Ishikawa (cell line): ENCODE measurements around the gene AKR1E2.

Source experiments
- CEBPB ChIP-seq: IDR thresholded peaks from 2 replicates; pipeline ENCODE4 v1.6.1; 2012
- CREB1 ChIP-seq: IDR thresholded peaks from 2 replicates; pipeline ENCODE4 v1.6.1; 2012; ENCODE audit warnings: low read depth
- FOXM1 ChIP-seq: IDR thresholded peaks from 2 replicates; pipeline ENCODE4 v1.6.1; 2012; ENCODE audit warnings: low read depth, borderline replicate concordance
- NFIC ChIP-seq: IDR thresholded peaks from 2 replicates; pipeline ENCODE4 v1.6.1; 2012
- RAD21 ChIP-seq: IDR thresholded peaks from 2 replicates; pipeline ENCODE4 v1.6.1; 2012; ENCODE audit warnings: low read depth
- TAF1 ChIP-seq: IDR thresholded peaks from 2 replicates; pipeline ENCODE4 v1.6.1; 2012; ENCODE audit warnings: low read depth, mild to moderate bottlenecking
- USF1 ChIP-seq: IDR thresholded peaks from 2 replicates; pipeline ENCODE4 v1.6.1; 2012
- ZBTB7A ChIP-seq: IDR thresholded peaks from 2 replicates; pipeline ENCODE4 v1.6.1; 2012; ENCODE audit warnings: low read depth
- TF ChIP-seq, protein P1 (sequence below): IDR thresholded peaks from 2 replicates; pipeline ENCODE4 v1.6.1; 2012; ENCODE audit warnings: low read depth, mild to moderate bottlenecking

GRCh38 chr10:4833286-4833685, 7.3 kb downstream of the AKR1E2 start:
- TF ChIP-seq RAD21 (no peak), ZBTB7A (no peak), USF1 (no peak), FOXM1 (no peak), NFIC (no peak), CREB1 (no peak), TAF1 (no peak), CEBPB (no peak)
- TF ChIP-seq, protein P1, sequence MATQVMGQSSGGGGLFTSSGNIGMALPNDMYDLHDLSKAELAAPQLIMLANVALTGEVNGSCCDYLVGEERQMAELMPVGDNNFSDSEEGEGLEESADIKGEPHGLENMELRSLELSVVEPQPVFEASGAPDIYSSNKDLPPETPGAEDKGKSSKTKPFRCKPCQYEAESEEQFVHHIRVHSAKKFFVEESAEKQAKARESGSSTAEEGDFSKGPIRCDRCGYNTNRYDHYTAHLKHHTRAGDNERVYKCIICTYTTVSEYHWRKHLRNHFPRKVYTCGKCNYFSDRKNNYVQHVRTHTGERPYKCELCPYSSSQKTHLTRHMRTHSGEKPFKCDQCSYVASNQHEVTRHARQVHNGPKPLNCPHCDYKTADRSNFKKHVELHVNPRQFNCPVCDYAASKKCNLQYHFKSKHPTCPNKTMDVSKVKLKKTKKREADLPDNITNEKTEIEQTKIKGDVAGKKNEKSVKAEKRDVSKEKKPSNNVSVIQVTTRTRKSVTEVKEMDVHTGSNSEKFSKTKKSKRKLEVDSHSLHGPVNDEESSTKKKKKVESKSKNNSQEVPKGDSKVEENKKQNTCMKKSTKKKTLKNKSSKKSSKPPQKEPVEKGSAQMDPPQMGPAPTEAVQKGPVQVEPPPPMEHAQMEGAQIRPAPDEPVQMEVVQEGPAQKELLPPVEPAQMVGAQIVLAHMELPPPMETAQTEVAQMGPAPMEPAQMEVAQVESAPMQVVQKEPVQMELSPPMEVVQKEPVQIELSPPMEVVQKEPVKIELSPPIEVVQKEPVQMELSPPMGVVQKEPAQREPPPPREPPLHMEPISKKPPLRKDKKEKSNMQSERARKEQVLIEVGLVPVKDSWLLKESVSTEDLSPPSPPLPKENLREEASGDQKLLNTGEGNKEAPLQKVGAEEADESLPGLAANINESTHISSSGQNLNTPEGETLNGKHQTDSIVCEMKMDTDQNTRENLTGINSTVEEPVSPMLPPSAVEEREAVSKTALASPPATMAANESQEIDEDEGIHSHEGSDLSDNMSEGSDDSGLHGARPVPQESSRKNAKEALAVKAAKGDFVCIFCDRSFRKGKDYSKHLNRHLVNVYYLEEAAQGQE = no peak
